Activated CD8-positive, alpha-beta memory T cell treated with anti-CD3 and anti-CD28 coated beads, Interleukin-2, amount 50 U/mL, for 48 hours (primary cell): Measurements from ENCODE around the gene TINAGL1.

Source experiments
- DNase-seq: peaks from one replicate; pipeline ENCODE4 v3.0.0-alpha.2; 2020

TINAGL1 gene

GRCh38 chr1:31569596-31570173 is 6.6 kb upstream of the TINAGL1 start:
- DNase-seq: no peak

- DNase-seq: peak; percentile 45
These were observed 6.1 kb upstream of the TINAGL1 start for GRCh38 chr1:31570228-31570627.

- no peak for DNase-seq
These were observed 5.4 kb upstream of the TINAGL1 start for GRCh38 chr1:31570906-31571305.

GRCh38 chr1:31571340-31572295 is 4.7 kb upstream of the TINAGL1 start:
- peak; percentile 13 for DNase-seq

GRCh38 chr1:31572323-31573104 is 3.8 kb upstream of the TINAGL1 start:
- DNase-seq: peak; percentile 23

GRCh38 chr1:31573261-31573660 is 3.1 kb upstream of the TINAGL1 start:
- DNase-seq: peak; percentile 34

- DNase-seq: peak; percentile 28
These were observed 1.5 kb upstream of the TINAGL1 start for GRCh38 chr1:31574749-31575368.

- peak; percentile 38 for DNase-seq
These were observed 760 bp upstream of the TINAGL1 start for GRCh38 chr1:31575369-31576140.

- DNase-seq: no peak
These were observed 584 bp downstream of the TINAGL1 start for GRCh38 chr1:31576743-31577455.

- DNase-seq: no peak
These were observed 1.3 kb downstream of the TINAGL1 start for GRCh38 chr1:31577515-31578192.

GRCh38 chr1:31579374-31579773 is 3.1 kb downstream of the TINAGL1 start:
- no peak for DNase-seq

GRCh38 chr1:31580513-31580870 is 4.2 kb downstream of the TINAGL1 start:
- no peak for DNase-seq

- DNase-seq: no peak
These were observed 4.7 kb downstream of the TINAGL1 start for GRCh38 chr1:31580891-31581603.

- DNase-seq: no peak
These were observed 5.8 kb downstream of the TINAGL1 start for GRCh38 chr1:31581821-31582810.

GRCh38 chr1:31583082-31583994 is 7.0 kb downstream of the TINAGL1 start:
- no peak for DNase-seq

GRCh38 chr1:31583995-31584868 is 7.9 kb downstream of the TINAGL1 start:
- DNase-seq: peak; percentile 38
